SU-DHL-6 (cell line): ENCODE results near the gene PPP2R5C.

Experiments
- EZH2phosphoT487 ChIP-seq: fragments of 200-600 bp; sonication (generic), shearing (Covaris generic); conservative IDR thresholded peaks from 2 replicates; pipeline ENCODE4 v1.6.1; 2018; ENCODE audit warnings: mild to moderate bottlenecking, antibody characterized with exemption, low read length, moderate library complexity, mixed read lengths
- TF ChIP-seq, protein P1 (sequence below): fragments of 200-600 bp; sonication (generic); IDR thresholded peaks from one replicate; pipeline ENCODE4 v1.5.1; 2017; ENCODE audit warnings: antibody characterized with exemption, mild to moderate bottlenecking, low read length, moderate library complexity; ENCODE audit not compliant: insufficient read depth, poor library complexity, severe bottlenecking

DNA sequence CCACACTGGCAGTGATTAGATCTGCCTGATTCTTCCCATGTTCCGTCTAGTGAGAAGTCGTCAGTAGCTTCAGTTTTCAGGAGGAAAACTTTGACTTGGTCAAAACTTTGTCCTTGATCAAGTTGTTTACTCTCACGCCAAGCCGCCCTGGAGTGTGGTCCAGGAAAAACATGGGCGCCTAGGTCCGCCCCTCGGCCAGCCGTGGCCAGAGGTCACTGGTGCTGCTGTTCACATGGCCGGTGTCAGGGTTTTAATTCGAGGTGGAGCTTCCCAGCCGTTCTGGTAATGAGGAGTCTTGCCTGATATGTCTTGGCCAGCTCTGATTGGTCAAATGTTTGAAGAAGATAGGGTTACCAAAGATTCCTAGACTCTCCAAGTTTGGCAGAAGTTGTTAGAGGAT is 71.5 kb downstream of the PPP2R5C start:
- TF ChIP-seq, protein P1, sequence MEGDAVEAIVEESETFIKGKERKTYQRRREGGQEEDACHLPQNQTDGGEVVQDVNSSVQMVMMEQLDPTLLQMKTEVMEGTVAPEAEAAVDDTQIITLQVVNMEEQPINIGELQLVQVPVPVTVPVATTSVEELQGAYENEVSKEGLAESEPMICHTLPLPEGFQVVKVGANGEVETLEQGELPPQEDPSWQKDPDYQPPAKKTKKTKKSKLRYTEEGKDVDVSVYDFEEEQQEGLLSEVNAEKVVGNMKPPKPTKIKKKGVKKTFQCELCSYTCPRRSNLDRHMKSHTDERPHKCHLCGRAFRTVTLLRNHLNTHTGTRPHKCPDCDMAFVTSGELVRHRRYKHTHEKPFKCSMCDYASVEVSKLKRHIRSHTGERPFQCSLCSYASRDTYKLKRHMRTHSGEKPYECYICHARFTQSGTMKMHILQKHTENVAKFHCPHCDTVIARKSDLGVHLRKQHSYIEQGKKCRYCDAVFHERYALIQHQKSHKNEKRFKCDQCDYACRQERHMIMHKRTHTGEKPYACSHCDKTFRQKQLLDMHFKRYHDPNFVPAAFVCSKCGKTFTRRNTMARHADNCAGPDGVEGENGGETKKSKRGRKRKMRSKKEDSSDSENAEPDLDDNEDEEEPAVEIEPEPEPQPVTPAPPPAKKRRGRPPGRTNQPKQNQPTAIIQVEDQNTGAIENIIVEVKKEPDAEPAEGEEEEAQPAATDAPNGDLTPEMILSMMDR: no peak
- no peak for TF ChIP-seq EZH2phosphoT487
